ENCODE measurements around the gene STK33. TPM values are rescaled to one million over a fixed set of nuclear protein-coding genes. Genes with fewer than 3 reads are reported as not detected.

STK33 gene
- polyA plus RNA-seq, 1 donor from 2014 or later = 13.9 TPM

- Histone ChIP-seq H3K36me3 (ENCODE audit: insufficient read depth, low read length) (no peaks in the 10 kb centered on the region), H3K9me3 (ENCODE audit: low read length) (peaks cover 5% of the 10 kb centered on the region), H3K4me2 (ENCODE audit: low read length) (no peak overlapping the region), H3K79me2 (replicated peaks; ENCODE audit: insufficient read depth, low read length) (no peaks in the 10 kb centered on the region), H4K20me1 (ENCODE audit: insufficient read depth) (no peaks in the 10 kb centered on the region), H3F3A (ENCODE audit: insufficient read depth, low read length, poor library complexity, severe bottlenecking) (no peaks in the 10 kb centered on the region), H2AFZ (ENCODE audit: low read depth, low read length) (no peak overlapping the region), H3K4me3 (ENCODE audit: low read length) (no peak overlapping the region), H3K27ac (ENCODE audit: low read length) (no peak overlapping the region), H3K9ac (ENCODE audit: low read length) (no peak overlapping the region), H3K9me2 (ENCODE audit: insufficient read depth, low read length) (no peaks in the 10 kb centered on the region), H3K27me3 (ENCODE audit: insufficient read depth, low read depth, low read length) (no peaks in the 10 kb centered on the region)
- no peak for TF ChIP-seq SMC3 (conservative IDR thresholded peaks at IDR 0.05; ENCODE audit: poor library complexity)
- TF ChIP-seq MXI1 (conservative IDR thresholded peaks at IDR 0.05; ENCODE audit: poor library complexity, severe bottlenecking) = no peak
- no peak for TF ChIP-seq POLR2AphosphoS5 (IDR thresholded peaks at IDR 0.05)
- no peak for TF ChIP-seq RAD21 (conservative IDR thresholded peaks at IDR 0.05)
- no peak for TF ChIP-seq EP300 (conservative IDR thresholded peaks at IDR 0.05; ENCODE audit: poor library complexity, severe bottlenecking)
- no peak for TF ChIP-seq TAF1 (IDR thresholded peaks at IDR 0.05; ENCODE audit: low read depth)
- TF ChIP-seq, protein P1, sequence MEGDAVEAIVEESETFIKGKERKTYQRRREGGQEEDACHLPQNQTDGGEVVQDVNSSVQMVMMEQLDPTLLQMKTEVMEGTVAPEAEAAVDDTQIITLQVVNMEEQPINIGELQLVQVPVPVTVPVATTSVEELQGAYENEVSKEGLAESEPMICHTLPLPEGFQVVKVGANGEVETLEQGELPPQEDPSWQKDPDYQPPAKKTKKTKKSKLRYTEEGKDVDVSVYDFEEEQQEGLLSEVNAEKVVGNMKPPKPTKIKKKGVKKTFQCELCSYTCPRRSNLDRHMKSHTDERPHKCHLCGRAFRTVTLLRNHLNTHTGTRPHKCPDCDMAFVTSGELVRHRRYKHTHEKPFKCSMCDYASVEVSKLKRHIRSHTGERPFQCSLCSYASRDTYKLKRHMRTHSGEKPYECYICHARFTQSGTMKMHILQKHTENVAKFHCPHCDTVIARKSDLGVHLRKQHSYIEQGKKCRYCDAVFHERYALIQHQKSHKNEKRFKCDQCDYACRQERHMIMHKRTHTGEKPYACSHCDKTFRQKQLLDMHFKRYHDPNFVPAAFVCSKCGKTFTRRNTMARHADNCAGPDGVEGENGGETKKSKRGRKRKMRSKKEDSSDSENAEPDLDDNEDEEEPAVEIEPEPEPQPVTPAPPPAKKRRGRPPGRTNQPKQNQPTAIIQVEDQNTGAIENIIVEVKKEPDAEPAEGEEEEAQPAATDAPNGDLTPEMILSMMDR (IDR thresholded peaks at IDR 0.05; ENCODE audit: poor library complexity, severe bottlenecking) = no peak
- no peak for TF ChIP-seq REST (IDR thresholded peaks at IDR 0.05; ENCODE audit: borderline replicate concordance)
- no peak for TF ChIP-seq EZH2 (IDR thresholded peaks at IDR 0.05; ENCODE audit: borderline replicate concordance, insufficient read depth, low read length, poor library complexity, severe bottlenecking)
Observed at GRCh38 chr11:8487261-8487660, 106.8 kb downstream of the STK33 start.

GRCh38 chr11:8484251-8484650 lies 109.8 kb downstream of the STK33 start:
- no peak for TF ChIP-seq RAD21 (conservative IDR thresholded peaks at IDR 0.05)
- no peak for TF ChIP-seq EZH2 (IDR thresholded peaks at IDR 0.05; ENCODE audit: borderline replicate concordance, insufficient read depth, low read length, poor library complexity, severe bottlenecking)
- no peak for TF ChIP-seq SMC3 (conservative IDR thresholded peaks at IDR 0.05; ENCODE audit: poor library complexity)
- no peak for TF ChIP-seq REST (IDR thresholded peaks at IDR 0.05; ENCODE audit: borderline replicate concordance)
- TF ChIP-seq, protein P1 (IDR thresholded peaks at IDR 0.05; ENCODE audit: poor library complexity, severe bottlenecking) = no peak
- TF ChIP-seq POLR2AphosphoS5 (IDR thresholded peaks at IDR 0.05) = no peak
- no peak for TF ChIP-seq EP300 (conservative IDR thresholded peaks at IDR 0.05; ENCODE audit: poor library complexity, severe bottlenecking)
- TF ChIP-seq TAF1 (IDR thresholded peaks at IDR 0.05; ENCODE audit: low read depth) = no peak
- TF ChIP-seq MXI1 (conservative IDR thresholded peaks at IDR 0.05; ENCODE audit: poor library complexity, severe bottlenecking) = no peak
- no peaks in the 10 kb centered on the region for H4K20me1 ChIP-seq (ENCODE audit: insufficient read depth)

More at GRCh38 chr11:8484251-8484650, 109.8 kb downstream of the STK33 start:
- Histone ChIP-seq H3K9ac (ENCODE audit: low read length) (no peak overlapping the region), H3K9me2 (ENCODE audit: insufficient read depth, low read length) (no peaks in the 10 kb centered on the region), H3K4me3 (ENCODE audit: low read length) (no peak overlapping the region), H3K27ac (ENCODE audit: low read length) (no peak overlapping the region), H3K27me3 (ENCODE audit: insufficient read depth, low read depth, low read length) (no peaks in the 10 kb centered on the region), H3F3A (ENCODE audit: insufficient read depth, low read length, poor library complexity, severe bottlenecking) (no peaks in the 10 kb centered on the region), H3K9me3 (ENCODE audit: low read length) (no peaks in the 10 kb centered on the region), H3K4me2 (ENCODE audit: low read length) (no peak overlapping the region), H2AFZ (ENCODE audit: low read depth, low read length) (no peak overlapping the region), H3K79me2 (replicated peaks; ENCODE audit: insufficient read depth, low read length) (no peaks in the 10 kb centered on the region), H3K36me3 (ENCODE audit: insufficient read depth, low read length) (no peaks in the 10 kb centered on the region)

Measured in neural cell (in vitro differentiated cells).